Nephron (organoid): ENCODE measurements around the gene ALKAL2.

ENCODE experiments used
- H3K27ac Mint-ChIP-seq, 3 experiments: 2 replicates each; pipeline ENCODE4 v1.8.0; 2020; ENCODE audit warnings: mixed read lengths in 3 of 3, mild to moderate bottlenecking in 2 of 3, moderate library complexity in 1 of 3
- H3K27me3 Mint-ChIP-seq: 2 replicates; pipeline ENCODE4 v1.8.0; 2021; ENCODE audit warnings: low read depth, mild to moderate bottlenecking, moderate library complexity, mixed read lengths
- H3K36me3 Mint-ChIP-seq: 2 replicates; pipeline ENCODE4 v1.8.0; 2020; ENCODE audit warnings: low read depth, mixed read lengths
- H3K4me1 Mint-ChIP-seq: 2 replicates; pipeline ENCODE4 v1.8.0; 2020; ENCODE audit warnings: mixed read lengths
- H3K4me3 Mint-ChIP-seq, 3 experiments: 2 replicates each; pipeline ENCODE4 v1.8.0; 2020; ENCODE audit warnings: mild to moderate bottlenecking in 3 of 3, mixed read lengths in 3 of 3, moderate library complexity in 2 of 3
- H3K9me3 Mint-ChIP-seq: 2 replicates; pipeline ENCODE4 v1.8.0; 2020; ENCODE audit warnings: mixed read lengths
- CTCF ChIP-seq, 3 experiments: fragments of 200-600 bp; sonication (generic); IDR thresholded peaks; one replicate each; pipeline ENCODE4 v1.5.0; 2021; ENCODE audit warnings: antibody characterized with exemption in 3 of 3; ENCODE audit not compliant: unreplicated experiment in 3 of 3

Gene ALKAL2

DNA sequence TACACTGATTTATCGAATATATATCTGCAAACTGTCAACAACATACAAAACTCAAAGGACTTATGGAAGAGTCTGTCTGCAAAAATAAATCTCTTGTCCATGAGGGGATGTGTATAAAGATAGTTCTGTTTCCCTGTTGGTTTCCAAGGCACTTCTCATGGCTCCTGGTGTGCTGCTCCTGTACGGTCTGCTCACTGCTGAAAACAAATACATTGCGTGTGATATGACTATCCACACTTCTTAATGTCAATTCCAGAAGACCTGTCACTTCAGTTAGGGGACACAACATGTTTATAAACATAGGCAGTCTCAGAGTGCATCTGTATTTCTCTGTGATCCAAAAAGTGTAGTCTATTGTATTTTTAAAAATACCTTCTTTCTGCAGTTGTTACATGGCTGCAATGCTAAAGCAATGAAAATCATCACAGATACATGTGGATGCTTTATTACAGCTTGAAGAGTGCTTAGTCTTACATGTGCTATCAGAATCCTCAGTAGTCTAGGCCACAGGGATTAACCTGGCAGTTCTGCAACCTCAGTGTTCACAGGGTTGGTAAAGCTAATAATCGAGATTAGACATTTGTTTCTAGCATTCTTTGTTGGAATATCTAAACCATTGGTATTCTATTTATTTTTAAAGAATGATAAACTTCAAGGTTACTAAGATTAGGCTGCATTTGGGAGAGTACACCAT is 7.8 kb downstream of the ALKAL2 start:
- Mint-ChIP-seq H3K4me3 (no peak overlapping the region), H3K27me3 (peaks cover 12% of the 10 kb centered on the region), H3K9me3 (no peaks in the 10 kb centered on the region), H3K4me1 (no peaks in the 10 kb centered on the region), H3K27ac (peak overlapping the region in 1 of 3 experiments; percentile 74), H3K36me3 (peaks cover 60% of the 10 kb centered on the region)
- no peak for TF ChIP-seq CTCF (IDR thresholded peaks at IDR 0.05; ENCODE audit: unreplicated experiment in 3 of 3)

DNA sequence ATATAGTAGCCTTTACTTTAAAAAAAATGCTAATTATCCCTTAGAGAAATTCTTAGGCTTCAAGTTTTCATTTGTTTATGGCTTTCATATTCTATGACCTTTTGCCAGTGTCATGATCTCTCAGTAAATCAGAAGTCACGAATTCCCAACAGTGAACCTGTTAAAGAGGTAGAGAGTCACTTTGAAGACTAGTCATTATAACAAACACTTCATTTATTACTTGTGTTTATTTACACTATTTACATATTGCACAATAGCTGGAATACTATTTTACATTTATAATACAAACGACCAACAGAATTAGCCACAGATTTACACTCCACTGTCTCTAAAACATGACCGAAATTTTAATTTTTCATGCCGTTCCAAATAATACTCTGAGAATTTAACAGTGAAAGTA is 8.5 kb downstream of the ALKAL2 start:
- no peak overlapping the region for H3K27ac Mint-ChIP-seq
- no peak for TF ChIP-seq CTCF (IDR thresholded peaks at IDR 0.05; ENCODE audit: unreplicated experiment in 3 of 3)
- H3K4me3 Mint-ChIP-seq, result no peak overlapping the region
- H3K36me3 Mint-ChIP-seq, result peaks cover 64% of the 10 kb centered on the region
- H3K4me1 Mint-ChIP-seq, result no peaks in the 10 kb centered on the region
- H3K9me3 Mint-ChIP-seq, result no peaks in the 10 kb centered on the region
- H3K27me3 Mint-ChIP-seq, result peaks cover 7% of the 10 kb centered on the region

DNA sequence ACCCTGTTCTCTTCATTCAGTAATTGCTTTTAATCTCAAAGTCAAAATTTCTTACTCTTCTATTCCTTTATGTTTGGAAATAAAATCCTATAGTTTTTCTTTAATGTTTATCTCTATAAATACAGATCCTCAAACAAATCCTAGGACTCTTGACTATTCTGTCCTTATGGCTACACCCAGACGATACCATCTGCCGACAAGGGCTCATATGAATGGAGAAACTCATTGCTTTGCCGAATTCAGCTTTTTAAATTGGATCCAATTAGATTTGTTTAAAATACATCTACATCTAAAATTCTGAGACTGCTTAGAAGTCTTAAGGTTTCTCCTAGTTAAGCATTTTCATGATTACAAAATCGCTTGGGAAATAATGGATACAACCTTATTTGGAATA is 9.0 kb downstream of the ALKAL2 start:
- Mint-ChIP-seq H3K4me3 (no peak overlapping the region), H3K27ac (no peak overlapping the region), H3K9me3 (no peaks in the 10 kb centered on the region), H3K36me3 (peaks cover 64% of the 10 kb centered on the region), H3K27me3 (peaks cover 7% of the 10 kb centered on the region), H3K4me1 (no peaks in the 10 kb centered on the region)
- TF ChIP-seq CTCF (IDR thresholded peaks at IDR 0.05; ENCODE audit: unreplicated experiment in 3 of 3), result no peak

- TF ChIP-seq CTCF (IDR thresholded peaks at IDR 0.05; ENCODE audit: unreplicated experiment in 3 of 3), result no peak
- Mint-ChIP-seq H3K27ac (no peak overlapping the region), H3K27me3 (peaks cover 3% of the 10 kb centered on the region), H3K4me3 (no peak overlapping the region), H3K4me1 (no peaks in the 10 kb centered on the region), H3K36me3 (peaks cover 62% of the 10 kb centered on the region), H3K9me3 (no peaks in the 10 kb centered on the region)
Observed at GRCh38 chr2:278312-278926, 9.5 kb downstream of the ALKAL2 start.

DNA sequence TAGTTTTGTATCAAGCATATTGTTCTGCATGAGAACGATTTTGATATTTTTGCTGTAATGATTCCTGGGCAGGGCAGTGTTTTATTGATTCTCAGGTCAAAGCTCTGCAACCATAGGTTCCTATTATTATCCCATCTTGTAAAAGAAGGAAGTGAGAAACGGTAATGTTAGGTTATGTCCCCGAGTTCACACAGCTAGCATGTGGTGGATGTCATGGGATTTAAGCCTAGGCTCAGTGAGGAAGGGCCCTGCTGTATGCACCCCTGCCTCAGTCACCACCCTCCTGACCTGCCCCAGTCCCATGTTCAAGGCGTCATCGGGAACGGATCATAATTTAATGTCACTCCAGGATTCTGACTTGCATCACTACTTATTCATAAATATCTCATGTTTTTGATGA is 12.4 kb downstream of the ALKAL2 start:
- H3K27me3 Mint-ChIP-seq, result no peaks in the 10 kb centered on the region
- TF ChIP-seq CTCF (IDR thresholded peaks at IDR 0.05; ENCODE audit: unreplicated experiment in 3 of 3), result no peak
- no peak overlapping the region for H3K27ac Mint-ChIP-seq
- H3K4me3 Mint-ChIP-seq, result no peak overlapping the region
- peaks cover 59% of the 10 kb centered on the region for H3K36me3 Mint-ChIP-seq
- no peaks in the 10 kb centered on the region for H3K9me3 Mint-ChIP-seq
- peaks cover 5% of the 10 kb centered on the region for H3K4me1 Mint-ChIP-seq

GRCh38 chr2:274503-274902 is 13.4 kb downstream of the ALKAL2 start:
- H3K4me3 Mint-ChIP-seq, result no peak overlapping the region
- peaks cover 60% of the 10 kb centered on the region for H3K36me3 Mint-ChIP-seq
- H3K27me3 Mint-ChIP-seq, result no peaks in the 10 kb centered on the region
- TF ChIP-seq CTCF (IDR thresholded peaks at IDR 0.05; ENCODE audit: unreplicated experiment in 3 of 3), result no peak
- peaks cover 13% of the 10 kb centered on the region for H3K4me1 Mint-ChIP-seq
- H3K9me3 Mint-ChIP-seq, result no peaks in the 10 kb centered on the region
- H3K27ac Mint-ChIP-seq, result no peak overlapping the region
